Sigmoid colon (tissue), 4 donors: ENCODE results near the gene COLEC12.

Experiments used
- CTCF ChIP-seq, 4 experiments: fragments of 450-650 bp in 3 of 4; fragments of 200-600 bp in 1 of 4; IDR thresholded peaks; one replicate each; pipeline ENCODE4 v1.5.1; 2016 to 2019; ENCODE audit warnings: antibody characterized with exemption in 4 of 4, mild to moderate bottlenecking in 3 of 4, moderate library complexity in 2 of 4
- EP300 ChIP-seq, 4 donors: sonication (generic); formaldehyde crosslinking; IDR thresholded peaks; one replicate each; pipeline ENCODE4 v1.6.1; 2017; ENCODE audit warnings: antibody characterized with exemption in 4 of 4

- TF ChIP-seq CTCF (IDR thresholded peaks at IDR 0.05) (no peak), EP300 (IDR thresholded peaks at IDR 0.05) (no peak)
Observed at GRCh38 chr18:468955-469790, 31.3 kb downstream of the COLEC12 start.
